Middle frontal gyrus (tissue), 1 donor: ENCODE data around the gene TRDMT1.

Experiments used
- DNase-seq: peaks from one replicate; pipeline ENCODE4 v3.0.0-alpha.2; 2015; ENCODE audit warnings: low spot score; ENCODE audit errors: extremely low spot score

The TRDMT1 gene

DNA sequence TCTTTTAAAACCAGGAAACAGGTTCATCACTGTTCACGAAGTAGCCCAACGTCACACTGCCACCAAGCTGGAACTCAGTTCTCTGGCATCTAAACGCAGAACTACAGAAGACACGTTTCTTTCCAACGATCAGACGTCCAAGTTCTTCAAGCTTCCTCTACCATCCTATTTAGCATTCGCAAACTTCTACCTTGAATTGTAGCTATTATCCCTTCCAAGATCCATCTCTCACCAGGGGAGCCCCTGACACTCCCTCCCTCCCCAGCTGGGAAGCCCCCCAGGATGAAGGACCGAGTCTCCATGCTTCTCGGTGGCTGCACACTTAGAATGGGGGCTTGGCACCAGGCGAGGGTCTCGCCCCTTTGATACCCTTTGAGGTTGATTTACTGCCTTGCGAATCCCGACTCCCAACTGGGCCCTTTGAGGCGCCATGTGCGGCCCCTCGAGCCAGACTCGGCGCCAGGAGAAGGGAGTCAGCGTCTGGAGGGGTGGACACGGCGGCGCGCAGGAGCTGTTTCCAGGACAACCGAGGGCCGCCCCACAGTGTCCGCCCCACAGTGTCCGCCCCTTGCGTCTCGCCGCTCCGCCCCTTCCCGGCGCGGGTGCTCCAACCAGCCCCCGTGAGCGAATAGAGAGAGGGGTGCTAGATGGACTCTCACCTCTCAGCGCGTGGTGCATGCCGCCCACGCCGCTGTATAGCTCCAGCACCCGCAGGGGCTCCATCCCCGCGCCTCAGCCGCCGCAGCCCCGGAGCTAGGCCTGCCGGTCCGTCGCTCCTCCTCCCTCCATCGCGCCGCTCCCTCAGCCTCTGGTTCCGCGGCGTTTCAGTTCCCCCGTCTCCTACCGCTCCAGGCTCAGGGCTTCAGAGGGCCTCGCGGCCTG is at the start of gene TRDMT1:
Gene TRDMT1, minus strand, starts transcription at position 761 of the 882 bp plus-strand sequence. Its CDS starts 38 bp downstream, at position 723.
- DNase-seq = peak; percentile 76

GRCh38 chr10:17250736-17251135 is 49.3 kb upstream of the TRDMT1 start:
- DNase-seq = no peak

DNA sequence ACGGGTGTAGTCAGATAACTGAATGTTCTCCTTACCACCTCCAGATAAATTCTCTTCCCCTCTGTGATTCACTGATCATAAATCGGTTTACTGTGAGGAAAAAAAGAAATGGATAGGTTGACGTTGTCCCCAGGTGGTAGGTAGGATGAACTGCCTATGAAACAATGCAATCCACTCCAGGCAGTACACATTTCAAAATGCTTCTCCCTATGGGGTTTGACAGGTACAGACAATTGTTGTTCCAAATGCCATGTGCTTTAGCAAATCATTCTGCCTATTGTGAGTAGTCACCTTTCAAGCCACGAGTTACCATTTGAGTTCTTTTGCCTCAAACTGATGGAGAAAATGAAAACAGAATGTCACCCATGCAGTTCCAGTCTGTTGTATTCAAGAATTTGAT is 48.3 kb upstream of the TRDMT1 start:
- no peak for DNase-seq

DNA sequence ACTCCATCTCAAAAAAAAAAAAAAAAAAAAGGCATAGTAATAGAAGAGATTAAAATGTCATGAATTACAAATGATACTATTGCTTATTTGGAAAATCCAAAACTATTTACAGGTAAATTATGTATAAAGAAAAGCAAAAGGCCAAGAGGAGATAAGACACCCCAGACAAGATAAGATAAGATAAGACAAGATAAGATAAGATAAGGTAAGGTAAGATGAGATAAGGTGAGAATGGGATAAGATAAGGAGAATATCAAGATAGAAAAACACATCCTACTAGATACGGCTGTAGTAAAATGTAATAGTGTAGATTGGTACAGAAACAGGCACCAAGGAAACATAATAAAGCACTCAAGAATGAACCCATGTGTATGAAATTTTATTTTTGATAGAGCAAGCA is 47.5 kb upstream of the TRDMT1 start:
- DNase-seq = no peak

GRCh38 chr10:17247210-17247609 is 45.7 kb upstream of the TRDMT1 start:
- DNase-seq = no peak

- DNase-seq = no peak
Measured at GRCh38 chr10:17244700-17245365, 43.4 kb upstream of the TRDMT1 start.

DNA sequence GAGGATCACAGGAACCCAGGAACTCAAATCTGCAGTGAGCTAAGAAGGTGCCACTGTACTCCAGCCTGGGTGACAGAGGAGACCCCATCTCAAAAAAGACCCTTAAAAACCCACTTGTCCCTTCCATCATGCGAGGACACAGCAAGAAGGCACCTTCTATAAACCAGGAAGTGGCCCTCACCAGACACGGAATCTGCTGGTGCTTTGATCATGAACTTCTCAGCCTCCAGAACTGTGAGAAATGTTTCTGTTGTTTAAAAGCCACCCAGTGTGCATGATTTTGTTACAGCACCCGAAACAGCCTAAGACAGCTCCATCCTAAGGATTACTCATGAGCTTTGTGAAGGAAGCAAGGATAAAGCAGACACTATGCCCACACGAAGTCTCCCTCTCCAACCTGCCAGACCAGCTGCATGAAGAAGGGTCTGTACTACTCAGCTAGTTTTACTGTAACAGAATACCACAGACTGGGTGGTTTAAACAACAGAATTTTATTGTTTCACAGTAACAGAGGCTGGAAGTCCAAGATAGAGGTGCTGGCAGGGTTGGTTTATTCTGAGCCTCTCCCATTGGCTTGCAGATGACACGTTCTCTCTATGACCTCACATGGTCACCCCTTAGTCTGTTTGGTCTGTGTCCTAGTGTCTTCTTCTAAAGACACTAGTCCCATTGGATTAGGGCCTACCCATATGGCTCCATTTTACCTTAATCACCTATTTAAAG is 40.3 kb upstream of the TRDMT1 start:
- no peak for DNase-seq

GRCh38 chr10:17240616-17241015 is 39.1 kb upstream of the TRDMT1 start:
- no peak for DNase-seq

DNA sequence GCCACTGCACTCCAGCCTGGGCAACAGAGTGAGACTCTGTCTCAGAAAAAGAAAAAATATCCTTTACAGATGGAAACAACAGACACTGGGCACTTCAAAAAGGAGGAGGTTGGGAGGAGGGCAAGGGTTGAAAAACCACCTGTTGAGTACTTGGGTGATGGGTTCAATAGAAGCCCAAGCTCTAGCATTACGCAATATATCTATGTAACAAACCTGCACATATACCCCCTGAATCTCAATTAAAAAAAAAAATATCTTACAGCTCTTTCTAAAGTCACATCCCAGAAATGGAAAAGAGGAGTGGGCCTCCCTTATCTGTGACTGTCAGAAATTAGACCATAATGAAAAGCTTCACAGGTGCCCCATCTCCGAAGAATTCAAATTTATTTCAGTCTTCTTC is 38.6 kb upstream of the TRDMT1 start:
- no peak for DNase-seq

DNA sequence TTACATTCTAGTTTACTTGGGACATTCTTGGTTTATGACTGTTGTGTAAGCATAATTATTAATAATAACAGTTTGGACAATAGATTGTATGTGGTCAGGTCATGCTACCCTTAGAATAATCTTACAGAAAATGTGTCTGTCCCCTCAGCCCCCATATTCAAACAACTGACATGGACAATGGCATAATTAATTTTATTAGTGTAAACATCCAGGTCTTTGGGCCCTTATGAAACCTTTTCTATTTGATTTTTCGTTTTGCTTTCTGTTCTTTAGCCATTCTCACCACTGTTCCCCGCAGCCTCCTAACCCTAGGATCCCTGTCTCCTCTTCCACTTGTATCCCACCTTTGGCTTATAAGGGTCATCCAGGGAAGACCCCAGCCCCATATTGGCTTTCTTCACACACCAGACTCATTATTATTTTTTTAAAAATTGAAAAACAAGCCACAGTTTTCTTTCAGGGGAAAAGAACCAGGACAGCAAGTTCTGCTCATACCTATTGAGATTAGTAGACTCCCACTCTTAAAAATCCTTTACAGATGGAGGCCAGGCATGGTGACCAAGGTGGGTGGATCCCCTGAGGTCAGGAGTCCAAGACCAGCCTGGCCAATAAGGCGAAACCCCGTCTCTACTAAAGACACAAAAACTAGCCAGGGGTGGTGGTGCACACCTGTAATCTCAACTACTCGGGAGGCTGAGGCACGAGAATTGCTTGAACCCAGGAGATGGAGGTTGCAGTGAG is 38.0 kb upstream of the TRDMT1 start:
- DNase-seq = no peak

DNA sequence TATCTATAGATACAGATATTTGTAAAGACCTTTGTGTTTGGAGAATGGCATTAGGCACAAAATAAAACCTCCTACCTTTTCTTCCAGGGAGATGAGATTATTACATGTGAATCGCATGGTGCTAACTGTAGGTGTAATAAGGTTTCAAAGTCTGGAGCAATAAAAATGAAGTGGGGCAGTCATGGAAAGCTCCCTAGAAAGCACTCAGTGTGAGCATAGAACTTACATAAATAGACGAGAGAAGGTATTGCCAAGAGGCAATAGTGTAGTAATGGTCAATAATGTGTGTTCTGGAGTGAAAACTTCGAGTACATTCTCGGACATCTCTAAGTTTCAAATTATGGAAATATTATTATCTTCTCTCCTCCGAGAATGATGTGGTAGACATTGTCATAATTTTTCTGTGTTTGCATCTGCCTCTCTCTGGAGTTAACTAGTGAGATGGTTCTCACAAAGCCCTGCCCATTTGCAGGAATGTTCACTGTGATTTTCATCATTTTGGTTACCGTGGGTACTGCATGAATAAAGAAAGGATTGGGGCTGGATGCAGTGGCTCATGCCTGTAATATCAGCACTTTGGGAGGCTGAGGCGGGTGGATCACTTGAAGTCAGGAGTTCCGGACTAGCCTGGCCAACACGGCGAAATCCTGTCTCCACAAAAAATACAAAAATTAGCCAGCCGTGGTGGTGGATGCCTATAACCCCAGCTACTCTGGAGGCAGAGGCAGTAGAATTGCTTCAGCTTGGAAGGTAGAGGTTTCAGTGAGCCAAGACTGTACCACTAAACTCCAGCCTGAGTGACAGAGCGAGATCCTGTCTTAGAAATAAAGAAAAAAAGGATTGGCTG is 37.2 kb upstream of the TRDMT1 start:
- DNase-seq = no peak

DNA sequence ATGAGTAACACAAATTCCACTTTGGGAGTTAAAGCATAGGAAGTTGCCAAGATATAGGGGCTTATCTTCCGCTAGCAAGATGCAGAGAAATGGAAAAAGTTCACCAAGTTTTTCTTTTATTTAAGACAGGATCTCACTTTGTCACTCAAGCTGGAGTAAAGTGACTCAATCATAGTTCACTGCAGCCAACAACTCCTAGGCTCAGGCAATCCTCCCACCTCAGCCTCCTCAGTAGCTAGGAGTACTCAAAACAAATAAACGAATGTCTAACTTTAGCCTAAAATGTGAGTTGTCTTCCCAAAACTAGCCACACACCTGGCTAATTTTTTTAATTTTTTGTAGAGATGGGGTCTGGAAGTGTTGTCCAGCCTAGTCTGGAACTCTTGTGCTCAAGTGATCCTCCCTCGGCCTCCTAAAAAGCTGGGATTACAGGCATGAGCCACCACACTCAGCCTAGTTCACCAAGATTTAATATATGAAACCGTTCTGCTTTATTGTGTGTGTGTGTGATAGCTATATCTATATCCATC is 36.5 kb upstream of the TRDMT1 start:
- no peak for DNase-seq

GRCh38 chr10:17237149-17237527 is 35.7 kb upstream of the TRDMT1 start:
- DNase-seq = no peak

DNA sequence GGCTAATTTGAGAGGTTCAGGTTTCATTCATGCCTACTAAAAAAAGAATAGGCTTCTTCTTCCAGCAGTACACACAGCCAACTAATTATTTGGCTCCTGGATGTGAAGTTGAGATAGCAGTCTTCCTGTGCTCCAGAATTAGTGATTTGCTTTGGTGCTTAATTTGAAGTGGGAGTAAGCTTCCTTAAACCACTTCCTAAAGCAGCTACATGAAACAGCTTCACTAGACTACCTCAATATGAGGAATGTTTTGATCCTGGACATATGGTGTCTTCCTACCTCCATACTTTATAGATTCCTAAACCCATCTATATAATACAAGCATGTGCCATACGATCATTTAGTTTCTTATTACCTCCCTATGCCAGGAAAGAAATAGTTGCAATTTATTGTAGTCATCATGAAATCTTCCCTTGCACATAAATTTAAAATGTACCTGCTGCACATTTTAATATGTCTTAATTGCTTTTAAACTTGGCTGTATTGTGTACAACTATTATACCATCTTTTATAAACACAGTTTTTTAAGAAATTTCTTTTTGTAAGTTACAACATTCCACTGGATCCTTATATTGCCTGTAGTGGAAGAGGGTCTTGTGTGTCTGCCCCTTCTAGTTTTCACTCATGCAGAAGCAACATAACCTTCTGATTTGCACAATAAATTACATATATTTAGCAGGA is 35.1 kb upstream of the TRDMT1 start:
- no peak for DNase-seq

GRCh38 chr10:17235136-17235535 is 33.7 kb upstream of the TRDMT1 start:
- DNase-seq = no peak

- no peak for DNase-seq
Measured at GRCh38 chr10:17234431-17234945, 33.0 kb upstream of the TRDMT1 start.

DNA sequence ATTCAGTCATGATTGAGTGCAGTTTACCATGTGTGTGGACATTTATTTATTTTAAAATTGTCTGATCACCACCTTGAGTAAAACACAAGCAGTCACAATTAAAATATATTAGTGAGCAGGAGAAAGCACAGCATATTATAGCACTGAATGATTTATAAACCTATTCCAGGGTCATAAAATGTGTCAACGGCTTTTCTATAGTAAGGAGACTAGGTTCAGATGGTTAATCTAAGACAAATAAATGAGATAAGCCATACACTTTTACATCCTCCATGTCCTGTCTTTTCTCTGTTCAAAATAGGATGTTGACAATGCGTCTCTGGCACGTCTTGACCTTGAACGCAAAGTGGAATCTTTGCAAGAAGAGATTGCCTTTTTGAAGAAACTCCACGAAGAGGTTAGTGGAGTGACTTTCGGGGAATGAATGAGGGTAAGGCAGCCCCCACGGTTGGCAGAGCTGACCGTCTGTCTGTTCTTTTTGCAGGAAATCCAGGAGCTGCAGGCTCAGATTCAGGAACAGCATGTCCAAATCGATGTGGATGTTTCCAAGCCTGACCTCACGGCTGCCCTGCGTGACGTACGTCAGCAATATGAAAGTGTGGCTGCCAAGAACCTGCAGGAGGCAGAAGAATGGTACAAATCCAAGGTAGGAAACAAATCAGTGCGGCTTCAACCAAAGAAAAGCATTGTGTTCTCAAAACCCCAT is 32.0 kb upstream of the TRDMT1 start:
- no peak for DNase-seq

- DNase-seq = no peak
Measured at GRCh38 chr10:17232276-17232960, 30.9 kb upstream of the TRDMT1 start.
